Brain microvascular endothelial cell (primary cell): ENCODE data around the gene ADAM11.

Experiments used
- DNase-seq: peaks from one replicate; pipeline ENCODE4 v3.0.0-alpha.2; 2020
- H3K27ac ChIP-seq: fragments of 250-450 bp; sonication (Bioruptor Pico); 2 replicates; pipeline ENCODE4 v1.5.1; 2020; ENCODE audit warnings: mild to moderate bottlenecking, moderate library complexity
- H3K27me3 ChIP-seq: fragments of 250-450 bp; sonication (Bioruptor Pico); replicated peaks from 2 replicates; pipeline ENCODE4 v1.5.1; 2020; ENCODE audit warnings: mild to moderate bottlenecking
- H3K36me3 ChIP-seq: fragments of 250-450 bp; sonication (Bioruptor Pico); replicated peaks from 2 replicates; pipeline ENCODE4 v1.5.1; 2020; ENCODE audit warnings: mild to moderate bottlenecking
- H3K4me3 ChIP-seq: 2 replicates; pipeline ENCODE4 v1.5.1; 2011; ENCODE audit warnings: low read depth, mild to moderate bottlenecking, control low read depth, low read length, moderate library complexity
- CTCF ChIP-seq: IDR thresholded peaks from 2 replicates; pipeline ENCODE4 v1.5.1; 2011; ENCODE audit warnings: low read depth, mild to moderate bottlenecking, moderate library complexity, low read length, control low read depth, inconsistent platforms; ENCODE audit errors: missing control alignments
- in situ Hi-C: cut with HindIII; loops from 2 replicates; pipeline ENCODE4 v1.10.0; 2017; ENCODE audit warnings: low sequenced_read_pairs, low pct_ligation_motif_present

ADAM11 gene

DNA sequence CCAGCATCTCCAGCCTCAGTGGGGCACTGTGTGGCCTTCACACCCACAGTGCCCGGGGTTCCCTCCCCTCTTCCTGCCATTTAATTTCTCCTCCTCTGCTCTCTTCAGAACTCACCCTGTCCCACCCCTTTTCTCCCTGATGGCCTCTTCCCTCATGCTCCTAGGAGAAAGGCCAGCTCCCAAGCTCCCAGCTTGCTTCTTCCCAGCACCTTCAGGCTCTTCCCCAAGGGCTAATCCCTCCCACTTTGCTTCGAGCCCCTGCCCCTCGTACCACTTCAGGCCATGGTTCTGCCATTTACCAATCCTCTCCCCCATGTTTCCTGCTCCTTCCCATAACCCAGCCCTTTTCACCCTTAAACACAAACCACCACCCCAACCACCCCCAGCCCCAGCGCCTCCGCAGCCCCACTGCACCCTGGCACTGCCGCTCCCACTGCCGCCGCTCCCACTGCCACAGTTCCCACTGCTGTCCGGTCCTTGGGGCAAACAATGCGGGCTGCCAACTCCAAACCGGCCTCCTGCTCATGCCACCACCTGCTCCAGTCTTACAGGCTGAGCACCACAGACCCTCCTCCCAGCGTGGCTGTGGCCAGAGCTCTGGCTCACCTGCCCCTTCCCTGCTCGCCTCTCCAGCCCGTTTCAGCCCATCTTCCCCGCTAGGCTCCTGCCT, 28.6 kb downstream of the ADAM11 start:
- H3K27ac ChIP-seq = no peak overlapping the region
- DNase-seq = no peak
- in situ Hi-C loops = loop anchor here (25.0 kb wide), 1 partner anchor 100 kb away; the partner anchor contains the start of gene EFTUD2
- H3K4me3 ChIP-seq = no peak overlapping the region
- no peaks in the 10 kb centered on the region for H3K27me3 ChIP-seq
- no peak for TF ChIP-seq CTCF
- H3K36me3 ChIP-seq = no peaks in the 10 kb centered on the region

GRCh38 chr17:44788139-44788538, 29.4 kb downstream of the ADAM11 start:
- H3K36me3 ChIP-seq = no peaks in the 10 kb centered on the region
- no peak overlapping the region for H3K4me3 ChIP-seq
- H3K27me3 ChIP-seq = no peaks in the 10 kb centered on the region
- no peak for DNase-seq
- in situ Hi-C loops = loop anchor here (25.0 kb wide), 1 partner anchor 99 kb away; the partner anchor contains the start of gene EFTUD2
- no peak for TF ChIP-seq CTCF
- H3K27ac ChIP-seq = no peak overlapping the region

GRCh38 chr17:44792276-44792675, 33.5 kb downstream of the ADAM11 start:
- no peaks in the 10 kb centered on the region for H3K36me3 ChIP-seq
- no peak for TF ChIP-seq CTCF
- peak; percentile 57 for DNase-seq
- no peak overlapping the region for H3K4me3 ChIP-seq
- H3K27me3 ChIP-seq = no peaks in the 10 kb centered on the region
- in situ Hi-C loops = loop anchor here (25.0 kb wide), 1 partner anchor 95 kb away; the partner anchor contains the start of gene EFTUD2
- peak overlapping the region; percentile 18 for H3K27ac ChIP-seq

GRCh38 chr17:44793885-44794842, 35.4 kb downstream of the ADAM11 start:
- no peaks in the 10 kb centered on the region for H3K36me3 ChIP-seq
- no peak for DNase-seq
- H3K27me3 ChIP-seq = no peaks in the 10 kb centered on the region
- peak overlapping the region; percentile 90 for H3K27ac ChIP-seq
- in situ Hi-C loops = loop anchor here (25.0 kb wide), 1 partner anchor 93 kb away; the partner anchor contains the start of gene EFTUD2
- peak; percentile 4 for TF ChIP-seq CTCF
- H3K4me3 ChIP-seq = no peak overlapping the region

DNA sequence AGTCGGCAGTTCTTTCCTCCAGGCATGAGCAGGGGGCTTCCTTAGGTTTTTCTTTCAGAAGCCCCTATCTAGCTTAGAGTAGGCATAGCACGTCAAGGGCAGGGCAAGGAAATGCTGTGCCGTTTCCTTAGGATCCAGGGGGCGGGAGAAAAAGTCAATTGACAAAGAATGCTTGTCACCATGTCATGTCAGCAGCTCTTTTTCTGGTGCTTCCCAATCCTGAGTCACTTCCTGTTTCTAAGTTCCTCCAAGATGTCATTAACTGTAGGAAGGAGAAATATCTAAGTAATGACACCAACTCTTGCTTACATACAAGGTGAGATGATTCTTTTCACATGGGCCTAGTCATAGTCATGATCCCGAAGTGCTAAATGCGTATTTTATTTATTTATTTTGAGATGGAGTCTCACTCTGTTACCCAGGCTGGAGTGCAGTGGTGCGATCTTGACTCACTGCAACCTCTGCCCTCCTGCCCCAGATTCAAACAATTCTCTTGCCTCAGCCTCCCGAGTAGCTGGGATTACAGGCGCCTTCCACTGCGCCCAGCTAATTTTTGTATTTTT, 36.1 kb downstream of the ADAM11 start:
- H3K36me3 ChIP-seq = no peaks in the 10 kb centered on the region
- no peak for TF ChIP-seq CTCF
- in situ Hi-C loops = loop anchor here (25.0 kb wide), 1 partner anchor 92 kb away; the partner anchor contains the start of gene EFTUD2
- no peaks in the 10 kb centered on the region for H3K27me3 ChIP-seq
- H3K27ac ChIP-seq = peak overlapping the region; percentile 90
- DNase-seq = peak; percentile 81
- H3K4me3 ChIP-seq = no peak overlapping the region
